ENCODE data around the gene PEAR1. TPM values are rescaled to one million over a fixed set of nuclear protein-coding genes. Genes with fewer than 3 reads are reported as not detected.

The PEAR1 gene
- polyA plus RNA-seq, 3 donors: not detected

DNA sequence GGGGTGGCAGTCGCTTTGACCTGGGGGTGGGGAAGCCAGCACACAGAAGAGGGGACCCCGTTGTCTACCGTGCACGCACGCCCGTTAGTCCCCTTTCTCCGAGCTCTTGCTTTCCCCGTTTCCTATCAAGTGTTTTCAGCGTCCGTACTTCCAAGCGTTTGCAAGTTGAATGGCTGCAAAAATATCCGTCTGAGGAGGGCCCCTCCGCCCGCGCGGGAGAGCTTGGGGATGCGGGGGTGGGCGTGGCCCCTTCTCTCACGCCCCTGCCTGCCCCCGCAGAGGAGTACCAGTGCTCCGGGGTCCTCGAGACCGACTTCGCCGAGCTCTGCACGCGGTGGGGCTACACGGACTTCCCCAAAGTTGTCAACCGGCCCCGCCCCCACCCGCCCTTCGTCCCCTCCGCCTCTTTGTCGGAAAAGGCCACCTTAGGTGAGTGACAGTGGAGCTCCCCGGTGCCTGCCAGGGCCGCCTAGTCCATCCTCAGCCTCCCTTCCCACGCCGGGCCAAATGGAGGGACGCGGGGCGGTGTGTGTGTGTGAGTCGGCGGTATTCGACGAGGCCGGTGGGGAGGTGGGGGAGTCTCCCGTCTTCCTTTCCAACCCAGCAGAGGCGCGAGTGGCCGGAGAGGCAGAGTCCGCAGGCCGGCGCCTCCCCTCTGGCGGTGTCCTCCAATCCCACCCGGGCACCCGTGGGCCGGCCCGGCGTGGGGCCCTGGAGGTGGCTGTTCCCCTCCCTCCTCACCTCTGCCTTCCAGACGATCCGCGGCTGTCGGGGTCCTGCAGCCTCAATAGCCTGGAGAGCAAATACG is 30.4 kb downstream of the PEAR1 start:
- no peak for TF ChIP-seq CTCF (IDR thresholded peaks at IDR 0.05)
- peaks cover 73 to 93% of the 10 kb centered on the region in 2 donors for H3K27me3 ChIP-seq (ENCODE audit: control insufficient read depth in 2 of 2, insufficient read depth in 2 of 2, low read length in 2 of 2)
- no peaks in the 10 kb centered on the region for H4K20me1 ChIP-seq (ENCODE audit: insufficient read depth, low read length)
- Mint-ChIP-seq H3K27me3 (ENCODE audit: low read depth in 3 of 3) (peaks cover 95 to 100% (median 99%) of the 10 kb centered on the region in 3 donors), H3K9me3 (peaks cover 6 to 36% (median 23%) of the 10 kb centered on the region in 7 donors), H3K27ac (no peak overlapping the region), H3K4me3 (peak overlapping the region in 1 of 2 donors; percentile 88), H3K36me3 (peaks cover 3 to 23% of the 10 kb centered on the region in 2 donors), H3K4me1 (peaks cover 39% of the 10 kb centered on the region)
- peak overlapping the region; percentile 24 for H3K4me2 ChIP-seq (replicated peaks; ENCODE audit: extremely low read depth, low read length, poor library complexity, severe bottlenecking)
- WGBS (ENCODE audit: insufficient coverage): 2% methylated on average over 37 of the region's 64 CpGs
- H3K79me2 ChIP-seq (ENCODE audit: insufficient read depth, low read length): no peaks in the 10 kb centered on the region
- peaks cover 18 to 27% of the 10 kb centered on the region in 2 donors for H3K4me1 ChIP-seq (ENCODE audit: control insufficient read depth in 1 of 2, insufficient read depth in 2 of 2, low read length in 2 of 2)
- H3K27ac ChIP-seq (ENCODE audit: low read depth in 1 of 2, low read length in 2 of 2): no peak overlapping the region
- peaks cover 6 to 46% of the 10 kb centered on the region in 2 donors for H3K9me3 ChIP-seq (replicated peaks in 1 of 2; ENCODE audit: control insufficient read depth in 1 of 2, insufficient read depth in 1 of 2, low read length in 2 of 2)
- peak overlapping the region; percentile 29 for H2AFZ ChIP-seq (ENCODE audit: insufficient read depth, low read depth, low read length, poor library complexity, severe bottlenecking)
- H3K36me3 ChIP-seq (replicated peaks in 1 of 2; ENCODE audit: control insufficient read depth in 1 of 2, insufficient read depth in 2 of 2, low read length in 2 of 2): no peaks in the 10 kb centered on the region
- intact Hi-C loops (cut with micrococcal nuclease): no loop called here
- H3K4me3 ChIP-seq (replicated peaks in 1 of 3; ENCODE audit: low read depth in 2 of 3, low read length in 3 of 3): peak overlapping the region in 1 of 3 experiments; percentile 10
- H3K9ac ChIP-seq (ENCODE audit: insufficient read depth, low read length, poor library complexity, severe bottlenecking): no peak overlapping the region
- no peak for DNase-seq

- H3K9ac ChIP-seq (ENCODE audit: insufficient read depth, low read length, poor library complexity, severe bottlenecking): no peak overlapping the region
These were observed 31.1 kb downstream of the PEAR1 start for GRCh38 chr1:156924478-156925153.

More at GRCh38 chr1:156924478-156925153, 31.1 kb downstream of the PEAR1 start:
- peaks cover 33% of the 10 kb centered on the region for H3K4me1 Mint-ChIP-seq
- Histone ChIP-seq H3K9me3 (replicated peaks in 1 of 2; ENCODE audit: control insufficient read depth in 1 of 2, insufficient read depth in 1 of 2, low read length in 2 of 2) (peaks cover 6 to 46% of the 10 kb centered on the region in 2 donors), H3K27me3 (ENCODE audit: control insufficient read depth in 2 of 2, insufficient read depth in 2 of 2, low read length in 2 of 2) (peaks cover 69 to 94% of the 10 kb centered on the region in 2 donors), H3K79me2 (ENCODE audit: insufficient read depth, low read length) (no peaks in the 10 kb centered on the region), H4K20me1 (ENCODE audit: insufficient read depth, low read length) (no peaks in the 10 kb centered on the region), H3K4me2 (replicated peaks; ENCODE audit: extremely low read depth, low read length, poor library complexity, severe bottlenecking) (no peak overlapping the region), H2AFZ (ENCODE audit: insufficient read depth, low read depth, low read length, poor library complexity, severe bottlenecking) (no peak overlapping the region), H3K4me1 (ENCODE audit: control insufficient read depth in 1 of 2, insufficient read depth in 2 of 2, low read length in 2 of 2) (peaks cover 18 to 27% of the 10 kb centered on the region in 2 donors), H3K4me3 (replicated peaks in 1 of 3; ENCODE audit: low read depth in 2 of 3, low read length in 3 of 3) (no peak overlapping the region), H3K36me3 (replicated peaks in 1 of 2; ENCODE audit: control insufficient read depth in 1 of 2, insufficient read depth in 2 of 2, low read length in 2 of 2) (no peaks in the 10 kb centered on the region), H3K27ac (ENCODE audit: low read depth in 1 of 2, low read length in 2 of 2) (no peak overlapping the region)
- no peak for TF ChIP-seq CTCF (IDR thresholded peaks at IDR 0.05)
- peaks cover 6 to 38% (median 24%) of the 10 kb centered on the region in 7 donors for H3K9me3 Mint-ChIP-seq
- 59% methylated on average over 11 of the region's 22 CpGs for WGBS (ENCODE audit: insufficient coverage)
- peaks cover 95 to 99% (median 97%) of the 10 kb centered on the region in 3 donors for H3K27me3 Mint-ChIP-seq (ENCODE audit: low read depth in 3 of 3)
- peak overlapping the region in 1 of 7 donors; percentile 1 for H3K27ac Mint-ChIP-seq
- intact Hi-C loops (cut with micrococcal nuclease): loop anchor here (5.0 kb wide), 1 partner anchor 32 kb away; the partner anchor contains the start of gene PEAR1 (in 2 of the 2)
- peak overlapping the region in 1 of 2 donors; percentile 87 for H3K4me3 Mint-ChIP-seq
- H3K36me3 Mint-ChIP-seq: peaks cover 3 to 23% of the 10 kb centered on the region in 2 donors
- DNase-seq: no peak

Measured in CD14-positive monocyte (primary cell).